Tibial nerve (tissue), 4 donors: Measurements from ENCODE around the gene FALEC. TPM values are rescaled to one million over a fixed set of nuclear protein-coding genes. Genes with fewer than 3 reads are reported as not detected.

ENCODE experiments used
- DNase-seq, 2 donors: peaks; one replicate each; pipeline ENCODE4 v3.0.0-alpha.2; 2019; ENCODE audit warnings: low spot score in 2 of 2
- H3K27ac ChIP-seq, 4 donors: fragments of 200-600 bp; sonication (generic) in 3 of 4; one replicate each; pipeline ENCODE4 v1.5.1; 2017 to 2019; ENCODE audit warnings: mild to moderate bottlenecking in 1 of 4
- H3K27me3 ChIP-seq, 2 donors: fragments of 200-600 bp; sonication (generic) in 1 of 2; one replicate each; pipeline versions ENCODE4 v1.5.1 to v1.6.0; 2017 to 2019
- H3K36me3 ChIP-seq, 3 donors: fragments of 200-600 bp; sonication (generic); one replicate each; pipeline ENCODE4 v1.5.1; 2018 to 2019
- H3K4me1 ChIP-seq, 4 donors: fragments of 200-600 bp; sonication (generic) in 3 of 4; one replicate each; pipeline ENCODE4 v1.5.1; 2017 to 2019
- H3K4me3 ChIP-seq, 4 donors: fragments of 200-600 bp; sonication (generic) in 3 of 4; one replicate each; pipeline ENCODE4 v1.5.1; 2017 to 2019; ENCODE audit warnings: mild to moderate bottlenecking in 1 of 4, moderate library complexity in 1 of 4
- H3K9me3 ChIP-seq, 4 donors: fragments of 200-600 bp; sonication (generic) in 3 of 4; one replicate each; pipeline ENCODE4 v1.5.1; 2017 to 2019
- EP300 ChIP-seq, 2 donors: sonication (generic); formaldehyde crosslinking; IDR thresholded peaks; one replicate each; pipeline ENCODE4 v1.6.1; 2017; ENCODE audit warnings: antibody characterized with exemption in 2 of 2, mild to moderate bottlenecking in 1 of 2
- POLR2A ChIP-seq, 2 donors: fragments of 450-650 bp; IDR thresholded peaks; one replicate each; pipeline ENCODE4 v1.6.1; 2017; ENCODE audit warnings: antibody characterized with exemption in 2 of 2, mild to moderate bottlenecking in 2 of 2, moderate library complexity in 2 of 2
- WGBS, 2 donors: methylation state at CpG; one replicate each; pipeline ENCODE4 v1.1.5; 2018; 5-methylcytosine and 5-hydroxymethylcytosine counted together
- total RNA-seq, 4 donors: library from RNA; depleted of rRNA; stranded (reverse); fragments of >200 nt; gene quantifications; one replicate each; pipeline ENCODE4 v1.1.0, GENCODE V29; 2016
- TF ChIP-seq, protein P1 (sequence below), 5 experiments: fragments of 200-600 bp in 3 of 5; fragments of 450-650 bp in 2 of 5; sonication (generic) in 3 of 5; IDR thresholded peaks; one replicate each; pipeline ENCODE4 v1.5.1; 2016 to 2019; ENCODE audit warnings: antibody characterized with exemption in 5 of 5, mild to moderate bottlenecking in 3 of 5, moderate library complexity in 2 of 5

The FALEC gene
- total RNA-seq, 4 donors from 2014 or later = not detected

GRCh38 chr1:150560576-150561253 is 45.2 kb downstream of the FALEC start:
- WGBS, 2 donors = 11 to 13% methylated on average over 16 to 17 of the region's 17 CpGs
- H3K27ac ChIP-seq = peak overlapping the region; percentile 97 to 100 (median 99)
- peak overlapping the region; percentile 41 to 57 (median 52) for H3K4me3 ChIP-seq
- DNase-seq = peak; percentile 84 to 94
- no peaks in the 10 kb centered on the region for H3K9me3 ChIP-seq
- H3K27me3 ChIP-seq = no peaks in the 10 kb centered on the region
- peaks cover 11 to 87% (median 62%) of the 10 kb centered on the region in 4 donors for H3K4me1 ChIP-seq
- TF ChIP-seq, protein P1, sequence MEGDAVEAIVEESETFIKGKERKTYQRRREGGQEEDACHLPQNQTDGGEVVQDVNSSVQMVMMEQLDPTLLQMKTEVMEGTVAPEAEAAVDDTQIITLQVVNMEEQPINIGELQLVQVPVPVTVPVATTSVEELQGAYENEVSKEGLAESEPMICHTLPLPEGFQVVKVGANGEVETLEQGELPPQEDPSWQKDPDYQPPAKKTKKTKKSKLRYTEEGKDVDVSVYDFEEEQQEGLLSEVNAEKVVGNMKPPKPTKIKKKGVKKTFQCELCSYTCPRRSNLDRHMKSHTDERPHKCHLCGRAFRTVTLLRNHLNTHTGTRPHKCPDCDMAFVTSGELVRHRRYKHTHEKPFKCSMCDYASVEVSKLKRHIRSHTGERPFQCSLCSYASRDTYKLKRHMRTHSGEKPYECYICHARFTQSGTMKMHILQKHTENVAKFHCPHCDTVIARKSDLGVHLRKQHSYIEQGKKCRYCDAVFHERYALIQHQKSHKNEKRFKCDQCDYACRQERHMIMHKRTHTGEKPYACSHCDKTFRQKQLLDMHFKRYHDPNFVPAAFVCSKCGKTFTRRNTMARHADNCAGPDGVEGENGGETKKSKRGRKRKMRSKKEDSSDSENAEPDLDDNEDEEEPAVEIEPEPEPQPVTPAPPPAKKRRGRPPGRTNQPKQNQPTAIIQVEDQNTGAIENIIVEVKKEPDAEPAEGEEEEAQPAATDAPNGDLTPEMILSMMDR (IDR thresholded peaks at IDR 0.05) = peak; percentile 79 to 91 (median 89)
- TF ChIP-seq EP300 (IDR thresholded peaks at IDR 0.05) (no peak), POLR2A (IDR thresholded peaks at IDR 0.05) (no peak)
- peaks cover 0 to 23% (median 0%) of the 10 kb centered on the region in 3 donors for H3K36me3 ChIP-seq

DNA sequence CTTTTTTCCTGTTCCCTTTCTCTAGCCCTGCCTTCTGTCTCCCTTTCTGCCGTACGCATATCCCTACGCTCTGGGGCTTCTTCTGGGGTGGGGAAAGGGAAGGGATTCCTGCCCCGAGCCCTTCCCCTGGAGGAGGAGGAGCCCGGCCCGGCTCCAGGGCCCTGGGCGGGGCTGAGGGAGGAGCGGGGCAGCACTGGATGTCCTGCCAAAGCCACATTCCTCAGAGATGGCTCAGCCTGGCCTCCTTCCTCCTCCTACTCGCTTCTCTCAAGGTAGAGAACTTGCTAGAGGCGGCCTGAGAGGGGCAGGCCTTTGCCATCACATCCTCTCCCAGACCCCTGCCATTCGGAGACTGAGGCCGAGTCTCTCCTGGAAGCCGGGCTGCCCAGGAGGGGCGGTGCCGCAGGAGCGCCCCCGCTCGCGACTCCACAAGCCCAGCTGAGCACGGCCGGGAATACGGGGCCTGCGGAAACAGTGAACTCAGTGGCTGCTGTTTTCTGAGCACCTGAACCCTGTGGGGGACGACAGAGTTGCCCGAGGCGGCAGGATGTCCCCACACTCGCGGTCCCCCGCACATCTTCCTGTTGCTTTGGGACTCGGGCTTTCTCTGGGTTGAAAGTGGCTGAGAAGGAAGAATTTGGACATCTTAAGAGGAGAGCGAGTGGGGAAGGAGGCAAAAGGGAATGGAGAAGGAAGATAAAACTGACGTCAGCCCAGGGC is 45.9 kb downstream of the FALEC start:
- peak overlapping the region; percentile 41 to 57 (median 52) for H3K4me3 ChIP-seq
- peak; percentile 91 to 93 for DNase-seq
- peak; percentile 93 to 95 for TF ChIP-seq POLR2A (IDR thresholded peaks at IDR 0.05)
- peak; percentile 98 to 99 for TF ChIP-seq EP300 (IDR thresholded peaks at IDR 0.05)
- TF ChIP-seq, protein P1 (IDR thresholded peaks at IDR 0.05) = peak in 3 of 5 experiments; percentile 2 to 67 (median 54)
- no peaks in the 10 kb centered on the region for H3K27me3 ChIP-seq
- peaks cover 0 to 16% (median 0%) of the 10 kb centered on the region in 3 donors for H3K36me3 ChIP-seq
- H3K27ac ChIP-seq = peak overlapping the region; percentile 97 to 100 (median 99)
- peaks cover 11 to 88% (median 69%) of the 10 kb centered on the region in 4 donors for H3K4me1 ChIP-seq
- WGBS, 2 donors = 0% methylated on average over 19 to 32 of the region's 32 CpGs
- no peaks in the 10 kb centered on the region for H3K9me3 ChIP-seq

DNA sequence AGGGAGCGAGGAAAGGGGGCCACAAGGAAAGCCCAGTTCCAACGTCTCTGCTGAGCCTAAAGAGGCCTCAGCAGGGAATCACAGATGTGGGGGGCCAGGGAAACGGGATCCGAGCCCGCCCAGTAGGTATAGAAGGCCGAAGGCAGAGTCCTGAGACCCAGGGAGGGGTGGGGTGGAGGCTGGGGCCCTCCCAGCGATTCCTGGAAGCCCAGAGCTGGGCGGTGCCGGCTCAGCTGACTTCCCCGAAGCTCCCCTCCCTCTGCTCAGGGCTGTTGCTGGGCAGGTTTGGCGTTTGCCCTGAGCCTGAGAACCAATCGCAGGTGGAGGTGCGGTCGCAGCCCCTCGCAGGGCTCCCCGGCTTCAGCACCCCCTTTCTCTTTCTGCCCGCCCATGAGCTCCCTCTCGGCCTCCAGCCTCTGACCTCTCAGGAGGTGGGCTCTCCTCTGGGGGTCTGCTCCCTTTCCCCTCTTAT is 46.5 kb downstream of the FALEC start:
- no peaks in the 10 kb centered on the region for H3K27me3 ChIP-seq
- no peaks in the 10 kb centered on the region for H3K9me3 ChIP-seq
- DNase-seq = peak; percentile 86 to 88
- H3K36me3 ChIP-seq = peaks cover 0 to 10% (median 0%) of the 10 kb centered on the region in 3 donors
- peak overlapping the region; percentile 41 to 57 (median 52) for H3K4me3 ChIP-seq
- peak overlapping the region; percentile 97 to 100 (median 99) for H3K27ac ChIP-seq
- WGBS, 2 donors = 0% methylated on average over 11 to 18 of the region's 18 CpGs
- peak; percentile 92 to 98 for TF ChIP-seq EP300 (IDR thresholded peaks at IDR 0.05)
- TF ChIP-seq, protein P1 (IDR thresholded peaks at IDR 0.05) = no peak
- TF ChIP-seq POLR2A (IDR thresholded peaks at IDR 0.05) = peak; percentile 24 to 43
- H3K4me1 ChIP-seq = peaks cover 11 to 88% (median 75%) of the 10 kb centered on the region in 4 donors

GRCh38 chr1:150562446-150563339 is 47.1 kb downstream of the FALEC start:
- peaks cover 0 to 3% (median 0%) of the 10 kb centered on the region in 3 donors for H3K36me3 ChIP-seq
- WGBS, 2 donors = 14 to 16% methylated on average over 4 of the region's 4 CpGs
- no peaks in the 10 kb centered on the region for H3K9me3 ChIP-seq
- DNase-seq = peak in 1 of 2 donors; percentile 13
- H3K27ac ChIP-seq = peak overlapping the region; percentile 97 to 100 (median 99)
- no peaks in the 10 kb centered on the region for H3K27me3 ChIP-seq
- TF ChIP-seq, protein P1 (IDR thresholded peaks at IDR 0.05) = no peak
- TF ChIP-seq EP300 (IDR thresholded peaks at IDR 0.05) = no peak
- TF ChIP-seq POLR2A (IDR thresholded peaks at IDR 0.05) = no peak
- H3K4me3 ChIP-seq = peak overlapping the region; percentile 41 to 57 (median 52)
- peaks cover 11 to 88% (median 80%) of the 10 kb centered on the region in 4 donors for H3K4me1 ChIP-seq
